ENCODE data around the gene NOM1.
"Not testable (repeated sequence)": the region's sequence is repeated elsewhere in the genome, so short reads cannot be mapped to it uniquely, and the experiment has no call there.

Gene NOM1

DNA sequence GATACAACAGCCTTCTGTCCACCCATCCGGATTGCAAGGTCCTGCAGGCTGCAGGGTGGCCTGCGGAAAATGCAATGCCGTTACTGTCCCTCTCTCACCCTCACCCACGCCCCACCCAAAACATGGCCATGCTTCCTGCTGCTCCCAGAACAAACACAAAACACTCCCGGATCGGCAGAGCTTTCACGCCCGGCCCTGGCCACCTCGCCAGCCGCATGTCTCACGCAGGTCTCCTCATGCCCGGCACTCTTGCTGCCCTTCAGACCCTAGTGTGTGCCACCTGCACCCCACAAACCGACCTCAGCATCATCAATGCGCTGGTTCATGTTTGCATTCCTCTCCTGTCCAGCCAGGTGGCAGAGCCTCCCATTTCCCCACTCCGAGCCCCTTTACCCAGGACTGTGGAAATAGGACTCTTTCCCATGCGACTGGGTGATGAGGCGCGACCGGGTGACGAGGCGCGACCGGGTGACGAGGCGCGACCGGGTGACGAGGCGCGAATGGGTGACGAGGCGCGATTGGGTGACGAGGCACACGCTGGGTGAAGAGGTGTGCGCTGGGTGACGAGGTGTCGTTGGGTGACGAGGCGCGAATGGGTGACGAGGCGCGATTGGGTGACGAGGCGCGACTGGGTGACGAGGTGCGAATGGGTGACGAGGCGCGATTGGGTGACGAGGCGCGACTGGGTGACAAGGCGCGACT, 8.9 kb upstream of the NOM1 start:
- no peak for DNase-seq

DNA sequence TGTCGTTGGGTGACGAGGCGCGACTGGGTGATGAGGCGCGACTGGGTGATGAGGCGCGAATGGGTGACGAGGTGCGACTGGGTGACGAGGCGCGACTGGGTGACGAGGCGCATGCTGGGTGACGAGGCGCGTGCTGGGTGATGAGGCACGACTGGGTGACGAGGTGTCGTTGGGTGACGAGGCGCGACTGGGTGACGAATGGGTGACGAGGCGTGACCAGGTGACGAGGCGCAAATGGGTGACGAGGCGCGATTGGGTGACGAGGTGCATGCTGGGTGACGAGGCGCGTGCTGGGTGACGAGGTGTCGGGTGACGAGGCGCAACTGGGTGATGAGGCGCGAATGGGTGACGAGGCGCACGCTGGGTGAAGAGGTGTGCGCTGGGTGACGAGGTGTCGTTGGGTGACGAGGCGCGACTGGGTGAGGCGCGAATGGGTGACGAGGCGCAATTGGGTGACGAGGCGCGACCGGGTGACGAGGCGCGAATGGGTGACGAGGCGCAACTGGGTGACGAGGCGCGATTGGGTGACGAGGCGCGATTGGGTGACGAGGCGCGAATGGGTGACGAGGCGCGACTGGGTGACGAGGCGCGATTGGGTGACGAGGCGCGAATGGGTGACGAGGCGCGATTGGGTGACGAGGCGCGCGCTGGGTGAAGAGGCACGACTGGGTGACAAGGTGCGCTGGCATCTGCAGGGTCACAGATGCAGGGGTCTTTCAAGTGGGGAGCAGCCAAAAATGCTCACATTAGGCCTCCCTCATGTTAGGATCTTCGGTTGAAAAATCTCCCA, 7.9 kb upstream of the NOM1 start:
- DNase-seq: no peak

DNA sequence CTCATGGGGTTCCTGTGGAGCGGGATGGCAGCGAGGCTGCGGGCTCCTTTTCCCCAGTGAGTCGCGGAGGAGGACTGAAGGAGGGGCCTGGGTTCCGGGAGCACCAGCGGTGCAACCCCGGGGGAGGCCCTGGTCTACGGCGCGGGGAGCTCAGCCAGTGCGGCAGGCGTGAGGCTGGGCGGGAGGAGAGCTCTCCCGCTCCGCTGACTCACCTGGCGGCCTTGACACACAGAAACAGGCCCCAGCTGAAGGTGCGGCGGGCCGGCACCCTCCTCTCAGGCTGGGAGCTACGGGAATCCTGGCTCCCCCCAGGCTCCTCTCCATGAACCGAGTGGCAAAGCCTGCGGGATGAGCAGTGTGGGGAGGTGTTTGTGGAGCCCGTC, 6.8 kb upstream of the NOM1 start:
- no peak for DNase-seq

DNA sequence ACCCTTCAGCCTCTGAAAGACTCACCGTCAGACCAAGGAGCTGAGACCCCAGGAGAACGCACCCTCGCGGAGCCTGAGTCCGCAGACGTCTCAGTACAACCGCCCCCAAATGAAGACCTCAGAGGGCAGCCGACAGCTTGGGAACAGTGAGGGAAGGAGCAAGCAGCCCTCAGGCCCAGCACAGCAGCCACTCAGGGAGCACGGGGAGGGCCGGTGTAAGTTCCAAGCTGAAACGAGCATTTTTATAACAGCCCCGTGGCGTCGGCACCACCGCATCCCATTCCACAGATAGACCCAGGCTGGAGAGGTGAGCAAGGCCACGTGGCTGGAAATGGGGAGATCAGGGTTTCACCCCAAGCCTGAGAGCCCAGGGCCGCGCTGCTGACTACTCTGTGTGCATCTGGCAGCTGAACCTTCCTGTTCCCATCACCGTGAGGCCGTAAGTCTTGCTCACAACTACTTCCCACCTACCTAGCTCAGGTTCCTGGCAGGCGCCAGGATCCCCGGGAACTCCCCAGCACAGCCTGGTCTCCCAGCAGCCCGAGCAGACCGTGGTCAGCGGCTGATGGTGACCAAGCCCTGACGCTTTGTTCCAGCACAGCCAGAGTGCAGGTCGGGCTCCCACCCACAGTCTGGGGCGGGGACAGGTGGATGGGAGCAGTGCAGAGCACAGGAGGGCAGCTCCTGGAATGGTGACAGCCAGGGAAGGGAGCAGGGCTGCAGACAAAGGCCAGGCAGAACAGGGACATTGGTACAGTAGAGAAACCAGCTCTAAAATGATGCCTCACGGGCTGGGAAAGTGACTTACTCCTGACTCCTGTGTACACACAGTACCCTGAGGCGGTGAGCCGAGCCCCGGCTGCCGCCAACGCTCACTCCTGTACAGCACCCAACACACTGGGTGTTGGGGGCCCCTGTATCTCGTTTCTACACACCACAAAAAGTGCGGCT, 6.1 kb upstream of the NOM1 start:
- no peak for DNase-seq

DNA sequence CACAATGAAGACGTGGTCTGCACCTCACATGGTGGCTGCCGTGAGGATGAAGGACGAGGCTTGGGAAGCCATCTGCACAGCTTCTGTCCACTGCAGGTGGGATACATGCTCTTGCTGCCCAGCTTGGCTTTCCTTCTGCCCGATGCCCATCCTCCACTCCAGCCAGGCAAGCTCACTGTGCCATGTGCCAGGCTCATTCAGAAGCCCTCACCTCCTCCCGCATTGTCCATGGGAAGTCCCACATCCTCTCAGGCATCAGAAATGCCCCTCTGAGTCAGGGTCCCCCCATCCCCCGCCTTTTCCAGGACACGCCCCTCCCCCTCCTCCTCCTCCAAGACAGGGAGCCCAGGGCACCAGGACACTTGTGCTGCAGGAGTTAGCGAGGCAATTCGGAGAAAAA, 4.6 kb upstream of the NOM1 start:
- no peak for DNase-seq

DNA sequence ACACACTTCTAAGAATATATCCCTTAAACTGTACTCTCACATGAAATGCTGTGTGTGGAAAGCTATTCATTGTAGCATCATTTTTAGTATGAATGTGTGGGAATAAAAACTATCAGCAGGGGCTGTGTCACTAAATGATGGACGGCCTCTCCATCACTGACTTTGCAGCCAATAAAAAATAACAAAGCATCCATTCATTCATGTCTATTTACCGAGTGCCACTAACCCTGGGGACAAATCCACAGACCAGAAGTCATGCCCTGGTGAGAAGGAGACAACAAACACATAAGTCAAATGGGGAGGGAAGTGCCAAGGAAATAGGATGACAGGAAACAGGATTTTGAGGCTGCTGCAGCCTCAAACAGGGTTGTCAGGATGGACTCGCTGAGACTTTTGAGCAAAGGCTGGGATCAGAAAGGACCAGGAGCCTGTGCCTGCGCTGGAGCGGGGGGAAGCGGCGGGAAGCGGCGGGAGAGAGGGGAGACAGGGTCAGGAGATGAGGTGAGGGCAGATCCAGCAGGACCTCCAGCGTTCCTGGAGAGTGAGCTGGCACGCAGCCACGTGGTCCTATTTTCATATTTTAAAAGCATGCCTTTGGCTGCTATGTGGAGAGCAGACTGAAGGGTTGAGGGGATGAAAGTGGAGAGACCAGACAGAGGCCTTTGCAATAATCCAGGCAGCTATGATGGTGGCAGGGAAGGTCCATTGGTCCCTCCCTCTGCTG, 2.2 kb upstream of the NOM1 start:
- DNase-seq: no peak

DNA sequence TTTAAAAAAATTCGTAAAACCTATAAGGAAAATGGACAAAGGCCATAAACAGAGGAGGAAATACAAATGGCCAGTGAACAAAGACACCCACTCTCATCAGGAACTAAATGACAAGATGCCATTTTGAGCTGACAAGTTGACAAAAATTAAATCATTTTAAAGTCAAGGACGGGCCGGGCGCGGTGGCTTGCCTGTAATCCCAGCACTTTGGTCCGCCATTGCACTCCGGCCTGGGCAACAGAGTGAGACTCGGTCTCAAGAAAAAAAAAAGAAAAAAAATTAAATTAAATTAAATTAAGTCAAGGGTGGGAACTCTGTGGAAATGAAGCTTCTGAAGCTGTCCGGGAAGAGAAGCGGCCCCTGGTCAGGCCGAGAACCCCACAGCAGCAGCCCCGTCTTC, 1.2 kb upstream of the NOM1 start:
- DNase-seq: no peak

DNA sequence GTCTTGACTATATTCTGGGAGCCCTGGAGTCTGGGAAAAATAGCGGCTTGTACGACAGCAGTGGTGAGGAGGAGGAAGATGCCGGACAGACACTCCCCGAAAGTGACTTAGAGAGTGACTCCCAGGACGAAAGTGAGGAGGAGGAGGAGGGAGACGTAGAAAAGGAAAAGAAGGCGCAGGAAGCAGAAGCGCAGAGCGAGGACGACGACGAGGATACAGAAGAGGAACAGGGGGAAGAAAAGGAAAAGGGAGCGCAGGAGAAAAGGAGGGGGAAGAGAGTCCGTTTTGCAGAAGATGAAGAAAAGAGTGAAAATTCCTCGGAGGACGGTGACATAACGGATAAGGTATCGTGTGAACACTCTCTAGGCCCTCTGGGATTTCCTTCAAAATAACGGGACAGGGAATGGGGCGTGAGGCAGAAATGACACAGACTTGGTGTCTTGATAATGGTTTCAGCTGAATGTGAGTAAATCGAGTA, 908 bp downstream of the NOM1 start:
- DNase-seq: no peak

DNA sequence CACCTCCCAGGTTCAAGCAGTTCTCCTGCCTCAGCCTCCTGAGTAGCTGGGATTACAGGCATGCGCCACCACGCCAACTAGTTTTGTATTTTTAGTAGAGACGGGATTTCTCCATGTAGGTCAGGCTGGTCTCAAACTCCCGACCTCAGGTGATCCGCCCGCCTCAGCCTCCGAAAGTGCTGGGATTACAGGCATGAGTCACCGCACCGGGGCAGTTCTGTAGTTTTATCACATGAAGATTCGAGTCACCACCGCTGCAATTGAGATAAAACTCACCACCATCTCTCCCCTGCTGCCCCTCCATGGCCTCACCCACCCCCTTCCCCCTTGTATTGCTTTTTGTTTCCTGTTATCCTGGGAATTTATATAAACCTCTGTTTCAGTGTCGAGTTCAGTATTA, 3.7 kb downstream of the NOM1 start:
- not testable (repeated sequence) for DNase-seq

DNA sequence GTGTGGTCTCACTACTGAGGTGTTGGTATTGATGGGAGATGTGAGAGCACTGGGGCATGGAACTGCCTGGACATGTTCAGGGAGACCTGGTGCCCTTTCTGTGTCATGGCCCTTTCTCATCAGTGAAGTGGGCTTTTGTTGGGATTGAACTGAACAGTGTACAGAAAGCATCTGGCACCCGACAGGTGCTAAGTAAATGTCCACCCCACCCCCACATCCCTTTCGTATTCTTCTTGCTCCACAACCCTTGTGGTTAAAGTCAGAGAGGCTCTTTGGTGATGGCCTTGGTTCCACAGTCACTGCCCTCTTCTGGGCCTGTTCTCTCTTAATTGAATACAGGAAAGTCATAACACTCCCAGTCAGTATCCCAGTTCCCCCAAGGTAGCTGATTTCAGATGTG, 5.4 kb downstream of the NOM1 start:
- no peak for DNase-seq

DNA sequence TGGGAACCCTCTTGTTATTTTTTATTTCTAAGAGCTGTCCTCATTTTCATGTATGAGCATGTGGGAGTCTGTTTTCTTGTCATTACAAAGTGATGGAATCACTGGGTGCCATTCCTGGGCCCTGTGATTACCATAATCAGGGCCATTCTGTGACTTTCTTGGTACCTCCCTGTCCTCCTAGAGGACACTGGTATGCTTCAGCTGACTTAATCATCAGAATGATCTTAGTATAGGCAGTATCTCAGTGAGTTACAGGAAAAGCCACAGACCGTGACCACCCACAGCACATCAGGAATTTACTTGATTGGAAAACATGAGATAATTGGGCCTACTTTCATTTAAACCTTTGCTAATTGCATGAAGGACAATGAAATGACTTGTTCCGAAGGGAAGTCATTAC, 7.2 kb downstream of the NOM1 start:
- DNase-seq: no peak

DNA sequence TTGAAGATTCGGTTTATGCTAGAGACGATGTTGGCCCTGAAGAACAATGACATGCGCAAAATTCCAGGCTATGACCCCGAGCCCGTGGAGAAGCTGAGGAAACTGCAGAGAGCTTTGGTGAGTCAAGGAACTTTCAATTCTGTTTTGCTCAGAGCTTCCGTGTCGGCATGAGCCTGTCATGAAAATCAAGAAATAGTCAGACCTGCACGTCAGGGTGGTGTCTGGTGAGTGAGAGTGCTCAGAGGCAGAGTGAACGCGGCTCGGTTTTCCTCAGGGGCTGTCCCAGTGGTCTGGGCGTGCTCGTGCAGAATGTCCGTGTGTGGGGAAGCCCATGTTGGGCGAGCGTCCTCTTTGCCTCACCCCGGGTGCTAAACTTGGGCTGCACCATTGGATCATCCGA, 12.6 kb downstream of the NOM1 start:
- no peak for DNase-seq

DNA sequence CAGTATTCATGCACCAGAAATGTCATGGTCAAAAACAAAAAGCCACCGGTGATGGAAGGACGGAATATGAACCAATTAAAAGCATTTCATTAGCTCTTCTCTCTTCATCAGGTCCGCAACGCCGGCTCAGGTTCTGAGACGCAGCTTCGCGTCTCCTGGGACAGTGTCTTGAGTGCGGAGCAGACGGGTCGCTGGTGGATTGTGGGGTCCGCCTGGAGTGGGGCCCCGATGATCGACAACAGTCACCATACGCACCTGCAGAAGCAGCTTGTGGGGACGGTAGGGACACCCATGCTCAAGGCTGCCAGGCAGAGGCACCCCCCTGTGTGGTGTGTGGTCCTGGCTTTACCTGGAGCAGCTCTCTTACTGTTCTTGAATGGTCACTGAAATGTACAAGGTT, 13.4 kb downstream of the NOM1 start:
- no peak for DNase-seq

DNA sequence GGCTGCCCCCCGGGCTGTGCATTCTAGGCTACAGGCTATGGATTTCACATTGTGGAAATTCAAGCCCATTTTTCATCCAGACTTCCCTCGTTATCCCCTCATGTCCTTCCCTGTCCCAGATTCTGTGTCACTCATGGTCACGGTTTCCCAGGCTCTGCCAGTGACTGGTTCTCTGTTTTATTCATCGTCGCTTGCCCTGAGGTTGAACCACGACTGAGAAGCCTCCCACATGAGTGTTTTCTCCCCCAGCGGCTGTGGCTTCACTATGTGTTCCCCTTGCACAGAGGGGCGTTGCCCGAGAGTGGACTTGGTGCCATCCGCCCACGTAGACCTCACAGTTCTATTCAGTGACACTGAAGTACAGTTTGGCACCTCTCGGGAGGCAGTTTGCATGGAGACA, 14.0 kb downstream of the NOM1 start:
- no peak for DNase-seq

DNA sequence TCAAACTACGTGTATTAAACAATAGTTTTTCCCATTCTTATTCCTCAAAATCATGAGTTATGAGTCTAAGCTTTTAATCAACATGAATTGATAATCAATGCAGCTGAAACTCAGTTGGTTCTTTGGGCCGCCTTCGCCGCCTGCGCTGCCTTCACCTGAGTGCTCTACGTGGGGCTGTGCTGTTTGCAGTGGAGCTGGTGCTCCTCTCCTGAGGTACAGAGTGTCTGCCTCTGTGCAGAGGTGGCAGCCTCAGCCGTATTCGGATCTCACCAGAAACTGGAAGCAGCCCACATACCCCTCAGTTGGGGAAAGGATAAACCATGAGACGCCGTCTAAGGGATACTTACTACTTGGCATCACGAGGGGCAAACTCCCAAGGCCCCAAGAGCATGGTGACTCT, 15.5 kb downstream of the NOM1 start:
- no peak for DNase-seq

DNA sequence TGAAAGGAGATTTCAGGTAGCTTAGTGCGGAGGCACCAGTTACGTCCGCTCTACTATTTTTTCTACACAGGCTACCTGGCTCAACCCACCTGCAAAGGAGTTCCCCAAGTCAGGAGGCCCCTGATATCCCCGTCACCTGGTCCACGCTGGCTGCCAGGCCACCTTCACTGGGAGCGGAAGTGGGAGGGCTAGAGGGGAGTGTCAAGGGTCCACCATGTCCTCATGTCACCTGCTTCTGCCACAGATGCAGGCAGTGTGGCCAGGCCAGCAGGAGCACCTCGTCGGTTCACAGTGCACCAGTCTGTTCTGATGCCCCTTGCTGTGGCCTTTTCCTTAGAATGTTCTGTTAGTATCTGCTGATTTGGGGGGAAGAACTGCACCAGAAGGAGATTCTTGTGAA, 16.9 kb downstream of the NOM1 start:
- DNase-seq: no peak

DNA sequence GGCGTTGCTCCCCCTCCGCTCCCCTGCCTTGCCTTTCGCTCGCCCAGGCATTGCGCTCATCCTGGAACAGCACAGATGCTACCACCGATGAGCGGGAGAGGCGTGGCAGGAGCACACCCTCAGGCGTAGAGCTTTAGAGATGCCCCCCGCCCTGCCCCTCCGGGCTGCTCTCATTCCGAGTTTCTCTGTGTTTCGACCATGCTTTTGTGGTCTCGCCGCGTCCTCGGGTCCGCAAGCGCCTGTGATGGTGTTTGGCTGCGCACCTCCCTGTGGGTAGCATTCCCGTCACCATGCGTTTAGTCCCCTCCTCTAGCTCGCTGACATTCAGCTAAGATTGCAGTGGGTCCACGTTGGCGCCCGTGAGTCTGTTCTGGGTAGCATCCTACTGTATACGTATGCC, 18.7 kb downstream of the NOM1 start:
- no peak for DNase-seq

DNA sequence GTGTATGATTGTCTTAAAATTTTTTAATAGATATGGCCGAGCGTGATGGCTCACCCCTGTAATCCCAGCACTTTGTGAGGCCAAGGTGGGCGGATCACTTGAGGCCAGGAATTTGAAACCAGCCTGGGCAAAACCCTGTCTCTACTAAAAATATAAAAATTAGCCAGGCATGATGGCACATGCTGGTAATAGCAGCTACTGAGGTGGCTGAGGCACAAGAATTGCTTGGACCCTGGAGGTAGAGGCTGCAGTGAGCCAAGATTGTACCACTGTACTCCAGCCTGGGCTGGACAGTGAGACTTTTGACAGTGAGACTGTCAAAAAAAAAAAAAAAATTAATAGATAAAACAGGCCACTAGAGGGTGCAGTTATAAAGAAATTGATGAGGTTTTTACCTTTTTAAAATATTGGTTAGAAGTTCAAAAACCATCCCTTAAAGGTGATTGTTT, 20.5 kb downstream of the NOM1 start:
- no peak for DNase-seq

DNA sequence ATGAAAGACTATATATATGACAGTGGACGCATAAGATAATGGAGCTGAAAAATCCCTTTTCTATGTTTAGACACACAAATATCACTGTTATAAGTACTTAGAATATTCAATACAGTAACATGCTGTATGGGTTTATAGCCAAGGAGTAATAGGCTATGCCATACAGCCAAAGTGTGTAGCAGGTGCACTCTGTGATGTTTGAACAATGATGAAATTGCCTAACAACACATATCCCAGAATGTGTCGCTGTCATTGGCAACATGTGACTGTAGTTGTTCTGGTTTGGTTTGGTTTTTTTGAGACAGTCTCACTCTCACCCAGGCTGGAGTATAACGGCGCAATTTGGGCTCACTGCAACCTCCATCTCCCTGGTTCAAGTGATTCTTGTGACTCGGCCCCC, 26.1 kb downstream of the NOM1 start:
- no peak for DNase-seq

DNA sequence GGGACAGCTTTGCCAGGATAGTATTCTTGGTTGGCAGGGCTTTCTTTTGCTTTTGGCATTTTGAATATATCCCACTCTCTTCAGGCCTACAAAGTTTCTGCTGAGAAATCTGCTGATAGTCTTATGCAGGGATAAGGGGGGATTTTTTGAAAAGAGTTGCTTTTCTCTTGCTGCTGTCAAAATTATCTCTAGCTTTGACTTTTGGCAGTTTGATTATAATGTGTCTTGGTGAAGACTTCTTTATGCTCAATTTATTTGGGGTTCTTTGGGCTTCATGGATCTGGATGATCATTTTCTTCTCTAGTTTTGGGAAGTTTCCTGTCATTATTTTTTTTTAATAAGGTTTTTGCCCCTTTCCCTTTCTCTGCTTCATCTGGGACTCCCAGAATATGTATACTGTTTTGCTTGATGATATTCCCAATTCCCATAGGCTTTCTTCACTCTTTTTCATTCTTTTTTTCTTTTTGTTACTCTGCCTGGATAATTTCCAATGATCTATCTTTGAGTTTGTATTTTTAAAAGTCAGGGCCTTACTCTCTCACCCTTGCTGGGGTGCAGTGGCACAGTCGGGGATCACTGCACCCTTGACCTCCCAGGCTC, 29.6 kb downstream of the NOM1 start:
- no peak for DNase-seq

DNA sequence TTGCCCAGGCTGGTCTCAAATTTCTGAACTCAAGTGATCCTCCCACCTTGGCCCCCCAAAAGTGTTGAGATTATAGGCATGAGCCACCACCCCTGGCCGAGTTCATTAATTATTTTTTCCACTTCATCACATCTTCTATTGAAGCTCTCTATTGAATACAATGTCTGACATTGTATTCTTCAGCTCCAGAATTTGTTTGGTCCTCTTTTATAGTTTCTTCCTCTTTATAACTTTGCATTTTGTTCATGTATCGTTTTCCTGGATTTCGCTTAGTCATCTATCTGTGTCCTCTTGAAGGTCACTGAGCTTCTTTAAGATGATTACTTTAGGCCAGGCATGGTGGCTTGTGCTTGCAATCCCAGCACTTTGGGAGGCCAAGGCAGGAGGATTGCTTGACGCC, 30.2 kb downstream of the NOM1 start:
- no peak for DNase-seq

DNA sequence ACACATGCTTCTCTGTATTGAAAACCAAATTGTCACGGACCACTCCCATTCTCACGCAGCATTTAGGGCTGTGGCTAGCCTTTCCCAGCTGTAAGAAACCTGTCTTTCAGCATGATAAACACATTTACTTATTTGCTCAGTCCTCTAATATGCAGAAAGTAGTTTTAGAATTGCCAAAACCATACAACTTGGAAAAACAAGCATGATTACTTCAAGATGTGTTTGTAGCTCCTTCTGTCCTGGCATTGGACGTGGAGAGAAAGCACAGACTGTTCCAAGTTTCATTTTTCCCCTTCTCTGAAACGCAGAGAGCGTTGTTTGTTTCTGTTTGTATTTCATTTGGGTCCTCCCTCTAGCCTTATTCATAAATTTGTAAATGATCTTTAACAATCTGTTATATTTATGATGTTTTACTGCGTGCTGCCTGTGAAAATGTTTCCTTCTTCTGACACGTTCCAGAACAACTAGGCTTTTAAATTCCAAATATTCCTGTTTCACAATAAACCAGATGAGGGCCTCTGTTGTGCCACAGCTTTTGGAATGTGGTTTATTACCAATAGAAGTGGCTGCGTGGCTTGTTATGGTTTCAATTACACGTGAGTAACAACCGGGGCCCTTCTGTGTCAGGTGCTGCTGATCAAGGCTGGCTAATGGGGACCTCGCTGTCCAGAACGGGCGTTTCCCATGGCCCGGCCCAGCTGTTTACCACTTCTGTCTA, 34.8 kb downstream of the NOM1 start:
- no peak for DNase-seq
